GM10266 (cell line): ENCODE results near the gene AP4S1.
"Not testable (repeated sequence)": the region's sequence is repeated elsewhere in the genome, so short reads cannot be mapped to it uniquely, and the experiment has no call there.

Source experiments
- DNase-seq: peaks from one replicate; pipeline ENCODE4 v3.0.0; 2012; ENCODE audit errors: extremely low spot score
- TF ChIP-seq, protein P1 (sequence below): IDR thresholded peaks from 2 replicates; pipeline ENCODE4 v1.5.1; 2012; ENCODE audit warnings: mild to moderate bottlenecking, low read depth; ENCODE audit not compliant: control insufficient read depth, insufficient read depth; ENCODE audit errors: missing control alignments

AP4S1 gene

DNA sequence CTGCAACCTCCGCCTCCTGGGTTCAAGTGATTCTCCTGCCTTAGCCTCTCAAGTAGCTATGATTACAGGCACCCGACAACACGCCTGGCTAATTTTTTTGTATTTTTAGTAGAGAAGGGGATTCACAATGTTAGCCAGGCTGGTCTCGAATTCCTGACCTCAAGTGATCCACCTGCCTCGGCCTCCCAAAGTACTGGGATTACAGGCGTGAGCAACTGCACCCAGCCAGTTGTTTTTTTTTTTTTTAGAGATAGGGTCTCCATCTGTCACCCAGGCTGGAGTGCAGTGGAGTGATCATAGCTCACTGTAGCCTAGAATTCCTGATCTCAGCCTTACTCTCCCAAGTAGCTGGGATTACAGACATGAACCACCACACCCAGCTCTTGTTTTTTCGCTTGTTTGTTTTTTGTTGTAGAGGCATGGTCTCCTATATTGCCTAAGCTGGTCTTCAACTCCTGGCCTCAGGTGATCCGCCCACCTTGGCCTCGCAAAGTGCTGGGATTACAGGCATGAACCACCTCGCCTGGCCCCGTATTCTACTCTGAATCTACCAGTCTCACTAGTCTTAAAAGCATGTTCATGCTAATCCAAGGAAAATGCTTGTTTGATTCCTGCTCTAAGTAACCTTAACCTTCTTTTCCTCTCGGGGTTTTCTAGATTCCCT lies 32.4 kb downstream of the AP4S1 start:
- no peak for DNase-seq
- TF ChIP-seq, protein P1, sequence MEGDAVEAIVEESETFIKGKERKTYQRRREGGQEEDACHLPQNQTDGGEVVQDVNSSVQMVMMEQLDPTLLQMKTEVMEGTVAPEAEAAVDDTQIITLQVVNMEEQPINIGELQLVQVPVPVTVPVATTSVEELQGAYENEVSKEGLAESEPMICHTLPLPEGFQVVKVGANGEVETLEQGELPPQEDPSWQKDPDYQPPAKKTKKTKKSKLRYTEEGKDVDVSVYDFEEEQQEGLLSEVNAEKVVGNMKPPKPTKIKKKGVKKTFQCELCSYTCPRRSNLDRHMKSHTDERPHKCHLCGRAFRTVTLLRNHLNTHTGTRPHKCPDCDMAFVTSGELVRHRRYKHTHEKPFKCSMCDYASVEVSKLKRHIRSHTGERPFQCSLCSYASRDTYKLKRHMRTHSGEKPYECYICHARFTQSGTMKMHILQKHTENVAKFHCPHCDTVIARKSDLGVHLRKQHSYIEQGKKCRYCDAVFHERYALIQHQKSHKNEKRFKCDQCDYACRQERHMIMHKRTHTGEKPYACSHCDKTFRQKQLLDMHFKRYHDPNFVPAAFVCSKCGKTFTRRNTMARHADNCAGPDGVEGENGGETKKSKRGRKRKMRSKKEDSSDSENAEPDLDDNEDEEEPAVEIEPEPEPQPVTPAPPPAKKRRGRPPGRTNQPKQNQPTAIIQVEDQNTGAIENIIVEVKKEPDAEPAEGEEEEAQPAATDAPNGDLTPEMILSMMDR = no peak

DNA sequence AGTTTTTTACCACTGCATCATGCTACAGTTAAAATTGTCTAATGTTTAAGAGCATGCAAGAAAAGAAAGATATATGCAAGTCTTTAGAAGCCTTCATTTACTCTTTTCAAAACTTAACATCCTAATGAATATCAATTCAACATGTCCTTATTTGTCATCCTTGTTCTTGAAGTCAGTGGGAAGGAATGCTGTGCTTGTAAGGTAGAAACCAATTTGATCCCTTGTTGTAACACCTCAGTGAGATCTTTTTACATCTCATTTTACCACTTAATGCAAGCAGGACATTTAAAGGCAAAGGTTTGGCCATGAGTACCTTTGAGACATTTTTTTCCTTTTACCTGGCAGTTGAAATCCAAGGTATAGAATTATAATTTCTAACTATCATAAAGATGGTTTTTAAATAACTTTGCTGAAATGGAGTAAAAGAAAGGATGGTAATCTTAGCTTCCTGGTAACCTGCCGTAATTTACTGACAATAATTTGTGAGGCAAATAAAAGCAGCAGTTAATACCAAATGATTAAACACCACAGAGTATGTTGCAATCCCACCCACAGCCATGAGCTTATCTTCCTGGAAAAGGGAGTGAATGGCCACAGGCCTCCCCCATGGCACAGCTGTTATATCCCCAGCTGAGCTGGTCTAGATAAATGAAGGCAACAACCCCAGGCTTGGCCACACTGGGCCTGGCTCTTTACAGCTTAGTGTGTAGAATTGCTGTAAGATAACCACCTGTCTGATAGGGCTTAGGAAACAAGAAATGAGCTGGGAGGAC lies 33.9 kb downstream of the AP4S1 start:
- TF ChIP-seq, protein P1 = no peak
- no peak for DNase-seq

DNA sequence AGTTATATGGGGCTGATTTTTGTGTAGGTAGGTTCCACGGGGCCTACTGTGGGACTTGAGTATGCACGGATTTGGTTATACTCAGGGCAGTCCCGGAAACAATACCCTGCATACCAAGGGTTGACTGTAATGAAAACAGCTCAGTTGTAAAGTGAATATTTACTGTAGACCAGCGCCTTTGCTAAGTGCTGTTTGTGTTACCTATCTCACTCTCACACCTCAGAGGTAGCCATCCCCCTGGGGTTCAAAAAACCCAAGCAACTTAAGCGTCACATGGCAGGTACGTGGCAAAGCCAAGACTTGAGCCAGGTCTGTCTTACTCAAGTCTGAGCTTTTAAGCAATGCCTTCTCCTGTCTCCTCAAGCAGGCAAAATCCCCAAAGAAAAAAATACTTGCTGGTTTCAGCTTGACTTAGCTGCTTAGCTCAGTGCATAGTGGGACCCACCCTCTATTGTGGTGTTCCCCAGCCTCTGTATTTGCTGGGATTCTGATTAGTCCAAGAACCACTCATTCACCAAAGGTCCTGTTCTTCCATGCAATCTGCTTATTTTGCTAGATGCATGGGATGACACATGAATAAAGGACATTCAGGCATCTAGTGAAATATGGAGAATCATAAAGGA lies 34.9 kb downstream of the AP4S1 start:
- DNase-seq = no peak
- TF ChIP-seq, protein P1 = no peak

- DNase-seq = not testable (repeated sequence)
Observed at GRCh38 chr14:31062908-31063307, 37.5 kb downstream of the AP4S1 start.

GRCh38 chr14:31068235-31068634 lies 42.8 kb downstream of the AP4S1 start:
- TF ChIP-seq, protein P1 = no peak

GRCh38 chr14:31069343-31069742 lies 43.9 kb downstream of the AP4S1 start:
- DNase-seq = no peak

More at GRCh38 chr14:31068235-31068634, 42.8 kb downstream of the AP4S1 start:
- DNase-seq = no peak

DNA sequence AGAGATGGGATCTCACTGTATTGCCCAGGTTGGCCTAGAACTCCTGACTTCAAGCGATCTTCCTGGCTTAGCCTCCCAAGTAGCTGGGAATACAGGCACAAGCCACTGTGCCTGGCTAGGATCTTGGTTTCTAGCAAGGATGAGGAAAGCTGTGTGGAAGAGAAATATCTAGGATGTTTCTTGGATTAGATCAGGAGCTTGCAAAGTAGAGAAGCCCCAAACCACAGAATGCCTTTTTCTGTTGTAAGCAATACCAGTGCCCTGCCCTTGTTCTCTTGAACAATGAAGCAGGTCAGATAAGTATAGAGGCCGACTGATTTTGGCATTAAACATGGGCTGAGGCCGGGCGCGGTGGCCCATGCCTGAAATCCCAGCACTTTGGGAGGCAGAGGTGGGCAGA lies 45.0 kb downstream of the AP4S1 start:
- DNase-seq = no peak
- TF ChIP-seq, protein P1 = no peak

More at GRCh38 chr14:31069343-31069742, 43.9 kb downstream of the AP4S1 start:
- TF ChIP-seq, protein P1 = no peak
